Measurements from ENCODE around the gene KIAA1586. TPM values are rescaled to one million over a fixed set of nuclear protein-coding genes. Genes with fewer than 3 reads are reported as not detected.

Gene KIAA1586
- total and polyA plus RNA-seq, 9 of the 15 experiments (the other 6 are each of a cell fraction or from before 2014, with no cell fraction given), result 23.4 to 43.6 (median 29.5) TPM

GRCh38 chr6:57019434-57019833 is 27.1 kb upstream of the KIAA1586 start (continued):
- TF ChIP-seq HNRNPUL1 (IDR thresholded peaks at IDR 0.05; ENCODE audit: low read length) (no peak), NR2F6 (CRISPR knock-in tag; IDR thresholded peaks at IDR 0.05) (no peak), SOX6 (IDR thresholded peaks at IDR 0.05) (peak; percentile 40; the same call in 1 of the 2 replicates), ARID4B (CRISPR knock-in tag; IDR thresholded peaks at IDR 0.05) (no peak), NFE2L1 (tag; IDR thresholded peaks at IDR 0.05; ENCODE audit: borderline replicate concordance, low read depth) (no peak), HDAC8 (tag; IDR thresholded peaks at IDR 0.05) (no peak), HDAC2 (IDR thresholded peaks at IDR 0.05) (peak; percentile 59; the same call in 1 of the 2 replicates), RUNX1 (IDR thresholded peaks at IDR 0.05; ENCODE audit: low read depth) (no peak), CBFA2T2 (conservative IDR thresholded peaks at IDR 0.05) (peak; percentile 63), FOXM1 (IDR thresholded peaks at IDR 0.05; ENCODE audit: low read depth) (peak; percentile 44; the same call in 1 of the 2 replicates), FOXM1 (CRISPR knock-in tag; IDR thresholded peaks at IDR 0.05; ENCODE audit: low read depth) (no peak), RBM25 (IDR thresholded peaks at IDR 0.05; ENCODE audit: low read depth, low read length, severe bottlenecking) (no peak), TBP (optimal IDR thresholded peaks at IDR 0.05; ENCODE audit: low read depth, low read length) (peak; percentile 83), ATF7 (IDR thresholded peaks at IDR 0.05) (no peak), ZC3H8 (IDR thresholded peaks at IDR 0.05) (no peak), DPF2 (IDR thresholded peaks at IDR 0.05) (peak; percentile 87), KLF16 (IDR thresholded peaks at IDR 0.05) (no peak), CREB1 (IDR thresholded peaks at IDR 0.05) (0 out of 2 replicates have a peak, but pooled peaks have one; percentile 34), CREB1 (CRISPR knock-in tag; IDR thresholded peaks at IDR 0.05) (no peak), TAL1 (IDR thresholded peaks at IDR 0.05) (peak; percentile 76), ZBTB11 (CRISPR knock-in tag; IDR thresholded peaks at IDR 0.05) (no peak)
- TF ChIP-seq, protein P1, sequence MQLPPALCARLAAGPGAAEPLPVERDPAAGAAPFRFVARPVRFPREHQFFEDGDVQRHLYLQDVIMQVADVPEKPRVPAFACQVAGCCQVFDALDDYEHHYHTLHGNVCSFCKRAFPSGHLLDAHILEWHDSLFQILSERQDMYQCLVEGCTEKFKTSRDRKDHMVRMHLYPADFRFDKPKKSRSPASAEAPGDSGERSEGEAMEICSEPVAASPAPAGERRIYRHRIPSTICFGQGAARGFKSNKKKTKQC (CRISPR knock-in tag; IDR thresholded peaks at IDR 0.05), result no peak
- TF ChIP-seq, protein P2, sequence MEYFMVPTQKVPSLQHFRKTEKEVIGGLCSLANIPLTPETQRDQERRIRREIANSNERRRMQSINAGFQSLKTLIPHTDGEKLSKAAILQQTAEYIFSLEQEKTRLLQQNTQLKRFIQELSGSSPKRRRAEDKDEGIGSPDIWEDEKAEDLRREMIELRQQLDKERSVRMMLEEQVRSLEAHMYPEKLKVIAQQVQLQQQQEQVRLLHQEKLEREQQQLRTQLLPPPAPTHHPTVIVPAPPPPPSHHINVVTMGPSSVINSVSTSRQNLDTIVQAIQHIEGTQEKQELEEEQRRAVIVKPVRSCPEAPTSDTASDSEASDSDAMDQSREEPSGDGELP (CRISPR knock-in tag; IDR thresholded peaks at IDR 0.05; ENCODE audit: borderline replicate concordance), result no peak
